PC-3 (cell line): ENCODE data around the gene RAB12.

Experiments
- EZH2 ChIP-seq: fragments of 300-600 bp; sonication (generic); IDR thresholded peaks from one replicate; pipeline ENCODE4 v1.6.1; 2017; ENCODE audit warnings: antibody characterized with exemption, mild to moderate bottlenecking, low read length; ENCODE audit not compliant: unreplicated experiment
- TF ChIP-seq, protein P1 (sequence below): fragments of 300-600 bp; sonication (generic); conservative IDR thresholded peaks from 2 replicates; pipeline ENCODE4 v1.5.1; 2017; ENCODE audit warnings: antibody characterized with exemption, low read depth, mild to moderate bottlenecking, low read length

DNA sequence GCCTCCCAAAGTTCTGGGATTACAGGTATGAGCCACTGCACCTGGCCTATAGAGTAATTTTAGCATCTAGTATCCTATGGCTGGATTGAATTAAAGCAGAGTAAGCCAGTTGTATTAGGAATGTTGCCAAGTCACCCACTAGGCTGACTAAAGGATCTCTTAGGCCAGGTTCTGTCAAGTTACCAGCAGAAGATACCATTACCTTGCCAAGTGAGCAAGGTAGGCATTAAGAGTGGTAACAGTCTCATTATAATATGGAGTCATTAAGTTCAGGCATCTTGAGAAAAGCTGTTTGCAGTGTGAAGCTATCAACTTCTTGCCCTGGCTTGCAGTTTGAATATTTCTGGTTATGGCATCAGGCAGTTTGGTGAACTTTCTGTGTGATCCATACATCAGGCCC, 59.1 kb downstream of the RAB12 start:
- TF ChIP-seq EZH2 = no peak
- TF ChIP-seq, protein P1, sequence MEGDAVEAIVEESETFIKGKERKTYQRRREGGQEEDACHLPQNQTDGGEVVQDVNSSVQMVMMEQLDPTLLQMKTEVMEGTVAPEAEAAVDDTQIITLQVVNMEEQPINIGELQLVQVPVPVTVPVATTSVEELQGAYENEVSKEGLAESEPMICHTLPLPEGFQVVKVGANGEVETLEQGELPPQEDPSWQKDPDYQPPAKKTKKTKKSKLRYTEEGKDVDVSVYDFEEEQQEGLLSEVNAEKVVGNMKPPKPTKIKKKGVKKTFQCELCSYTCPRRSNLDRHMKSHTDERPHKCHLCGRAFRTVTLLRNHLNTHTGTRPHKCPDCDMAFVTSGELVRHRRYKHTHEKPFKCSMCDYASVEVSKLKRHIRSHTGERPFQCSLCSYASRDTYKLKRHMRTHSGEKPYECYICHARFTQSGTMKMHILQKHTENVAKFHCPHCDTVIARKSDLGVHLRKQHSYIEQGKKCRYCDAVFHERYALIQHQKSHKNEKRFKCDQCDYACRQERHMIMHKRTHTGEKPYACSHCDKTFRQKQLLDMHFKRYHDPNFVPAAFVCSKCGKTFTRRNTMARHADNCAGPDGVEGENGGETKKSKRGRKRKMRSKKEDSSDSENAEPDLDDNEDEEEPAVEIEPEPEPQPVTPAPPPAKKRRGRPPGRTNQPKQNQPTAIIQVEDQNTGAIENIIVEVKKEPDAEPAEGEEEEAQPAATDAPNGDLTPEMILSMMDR = no peak
